MM.1S (cell line): ENCODE data around the gene HDHD5.

Source experiments
- DNase-seq: peaks from one replicate; pipeline ENCODE4 v3.0.0-alpha.2; 2015
- H2AFZ ChIP-seq: fragments of 300-600 bp; sonication (generic); 2 replicates; pipeline ENCODE4 v1.6.0; 2016; ENCODE audit warnings: antibody characterized with exemption, low read length
- H3F3A ChIP-seq: fragments of 300-600 bp; sonication (generic); 2 replicates; pipeline ENCODE4 v1.6.1; 2016; ENCODE audit warnings: mild to moderate bottlenecking, antibody characterized with exemption, low read length, moderate library complexity, mixed read lengths; ENCODE audit not compliant: insufficient read depth
- H3K27ac ChIP-seq: fragments of 300-600 bp; sonication (generic); 2 replicates; pipeline ENCODE4 v1.5.1; 2016; ENCODE audit warnings: mild to moderate bottlenecking, low read length
- H3K27me3 ChIP-seq: fragments of 300-600 bp; sonication (generic); replicated peaks from 2 replicates; pipeline ENCODE4 v1.6.0; 2016; ENCODE audit warnings: low read length; ENCODE audit not compliant: insufficient read depth
- H3K36me3 ChIP-seq: fragments of 300-600 bp; sonication (generic); replicated peaks from 2 replicates; pipeline ENCODE4 v1.6.1; 2016; ENCODE audit warnings: mild to moderate bottlenecking, low read length, mixed read lengths; ENCODE audit not compliant: insufficient read depth
- H3K4me1 ChIP-seq: fragments of 300-600 bp; sonication (generic); 2 replicates; pipeline ENCODE4 v1.6.1; 2016; ENCODE audit warnings: low read length, mixed read lengths
- H3K4me2 ChIP-seq: fragments of 300-600 bp; sonication (generic); 2 replicates; pipeline ENCODE4 v1.6.0; 2016; ENCODE audit warnings: low read depth, low read length
- H3K4me3 ChIP-seq: fragments of 300-600 bp; sonication (generic); 2 replicates; pipeline ENCODE4 v1.5.1; 2016; ENCODE audit warnings: low read length, mixed read lengths
- H3K79me2 ChIP-seq: fragments of 300-600 bp; sonication (generic); 2 replicates; pipeline ENCODE4 v1.6.1; 2016; ENCODE audit warnings: mixed run types, low read length, mixed read lengths
- H3K9ac ChIP-seq: fragments of 300-600 bp; sonication (generic); 2 replicates; pipeline ENCODE4 v1.6.1; 2016; ENCODE audit warnings: low read length, mixed read lengths
- H3K9me2 ChIP-seq: fragments of 300-600 bp; sonication (generic); replicated peaks from 2 replicates; pipeline ENCODE4 v1.6.1; 2016; ENCODE audit warnings: mild to moderate bottlenecking, low read length, mixed read lengths; ENCODE audit not compliant: insufficient read depth
- H3K9me3 ChIP-seq: fragments of 300-600 bp; sonication (generic); replicated peaks from 2 replicates; pipeline ENCODE4 v1.6.1; 2016; ENCODE audit warnings: mild to moderate bottlenecking, low read length, mixed read lengths; ENCODE audit not compliant: insufficient read depth
- H4K20me1 ChIP-seq: fragments of 300-600 bp; sonication (generic); 2 replicates; pipeline ENCODE4 v1.6.1; 2016; ENCODE audit warnings: mild to moderate bottlenecking, low read length, moderate library complexity, mixed read lengths; ENCODE audit not compliant: insufficient read depth
- CTCF ChIP-seq: fragments of 300-600 bp; sonication (generic); IDR thresholded peaks from 2 replicates; pipeline ENCODE4 v1.5.1; 2016; ENCODE audit warnings: antibody characterized with exemption, low read length, mixed read lengths
- EZH2 ChIP-seq: fragments of 300-600 bp; sonication (generic); optimal IDR thresholded peaks from 2 replicates; pipeline ENCODE3; 2017; ENCODE audit warnings: low read depth, mild to moderate bottlenecking, antibody characterized with exemption, low read length, mixed read lengths
- EZH2phosphoT487 ChIP-seq: fragments of 300-600 bp; sonication (generic); IDR thresholded peaks from 2 replicates; pipeline ENCODE4 v1.6.1; 2018; ENCODE audit warnings: antibody characterized with exemption, low read length

Gene HDHD5

GRCh38 chr22:17192186-17192585, 33.1 kb upstream of the HDHD5 start:
- no peak overlapping the region for H3K9ac ChIP-seq
- no peaks in the 10 kb centered on the region for H3K36me3 ChIP-seq
- no peaks in the 10 kb centered on the region for H3K27me3 ChIP-seq
- no peaks in the 10 kb centered on the region for H3K9me2 ChIP-seq
- TF ChIP-seq EZH2, result no peak
- no peak for TF ChIP-seq EZH2phosphoT487
- TF ChIP-seq CTCF, result no peak
- no peak overlapping the region for H3K27ac ChIP-seq
- no peaks in the 10 kb centered on the region for H4K20me1 ChIP-seq
- H3F3A ChIP-seq, result no peaks in the 10 kb centered on the region
- no peaks in the 10 kb centered on the region for H3K9me3 ChIP-seq
- no peak overlapping the region for H3K4me2 ChIP-seq
- no peak for DNase-seq
- H3K4me1 ChIP-seq, result no peaks in the 10 kb centered on the region
- H2AFZ ChIP-seq, result no peak overlapping the region
- H3K79me2 ChIP-seq, result no peaks in the 10 kb centered on the region
- H3K4me3 ChIP-seq, result no peak overlapping the region

DNA sequence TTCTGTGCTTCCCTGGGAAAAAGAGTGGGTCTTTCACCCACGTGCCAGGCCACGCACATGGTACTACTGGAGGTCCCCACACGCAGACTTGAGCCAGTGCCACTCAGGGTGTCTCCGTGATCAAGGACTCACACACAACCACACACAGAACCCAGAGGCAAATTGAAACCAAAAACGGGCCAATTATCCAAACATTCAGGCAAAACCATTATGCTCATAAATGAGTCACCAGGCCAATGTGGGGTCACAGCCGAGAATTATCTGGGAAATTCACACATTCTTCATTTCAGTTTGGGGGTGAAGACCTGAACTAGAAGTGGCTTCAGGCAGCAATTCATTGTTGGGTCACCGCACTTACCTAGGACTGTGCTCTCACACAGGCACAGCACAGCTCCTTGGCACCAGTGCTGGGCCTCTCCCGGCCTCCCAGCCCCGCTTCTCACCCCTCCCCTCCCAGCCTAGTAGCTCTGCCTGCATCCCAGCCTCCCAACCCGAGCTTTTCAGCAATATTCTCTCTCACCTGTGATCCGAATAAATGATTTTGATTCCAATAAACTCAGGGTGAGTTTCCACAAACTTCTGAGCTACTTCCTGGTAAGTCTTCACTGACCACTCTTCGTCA, 32.2 kb upstream of the HDHD5 start:
- Histone ChIP-seq H3K27me3 (no peaks in the 10 kb centered on the region), H3F3A (no peaks in the 10 kb centered on the region), H3K4me1 (no peaks in the 10 kb centered on the region), H4K20me1 (no peaks in the 10 kb centered on the region), H3K36me3 (no peaks in the 10 kb centered on the region), H3K27ac (no peak overlapping the region), H3K4me3 (no peak overlapping the region), H2AFZ (no peak overlapping the region), H3K9me2 (no peaks in the 10 kb centered on the region), H3K9me3 (no peaks in the 10 kb centered on the region), H3K79me2 (no peaks in the 10 kb centered on the region), H3K9ac (no peak overlapping the region), H3K4me2 (no peak overlapping the region)
- no peak for DNase-seq
- TF ChIP-seq CTCF (no peak), EZH2 (no peak)

GRCh38 chr22:17190702-17191101, 31.6 kb upstream of the HDHD5 start:
- TF ChIP-seq EZH2phosphoT487 (no peak), CTCF (no peak), EZH2 (no peak)
- no peak for DNase-seq
- Histone ChIP-seq H3K27ac (no peak overlapping the region), H3K79me2 (no peaks in the 10 kb centered on the region), H3K27me3 (no peaks in the 10 kb centered on the region), H3K4me3 (no peak overlapping the region), H3K9me2 (no peaks in the 10 kb centered on the region), H3K36me3 (no peaks in the 10 kb centered on the region), H3K9ac (no peak overlapping the region), H3F3A (no peaks in the 10 kb centered on the region), H3K4me2 (no peak overlapping the region), H4K20me1 (no peaks in the 10 kb centered on the region), H3K9me3 (no peaks in the 10 kb centered on the region), H3K4me1 (no peaks in the 10 kb centered on the region), H2AFZ (no peak overlapping the region)
